ENCODE measurements around the gene AKAP13.

Gene AKAP13

DNA sequence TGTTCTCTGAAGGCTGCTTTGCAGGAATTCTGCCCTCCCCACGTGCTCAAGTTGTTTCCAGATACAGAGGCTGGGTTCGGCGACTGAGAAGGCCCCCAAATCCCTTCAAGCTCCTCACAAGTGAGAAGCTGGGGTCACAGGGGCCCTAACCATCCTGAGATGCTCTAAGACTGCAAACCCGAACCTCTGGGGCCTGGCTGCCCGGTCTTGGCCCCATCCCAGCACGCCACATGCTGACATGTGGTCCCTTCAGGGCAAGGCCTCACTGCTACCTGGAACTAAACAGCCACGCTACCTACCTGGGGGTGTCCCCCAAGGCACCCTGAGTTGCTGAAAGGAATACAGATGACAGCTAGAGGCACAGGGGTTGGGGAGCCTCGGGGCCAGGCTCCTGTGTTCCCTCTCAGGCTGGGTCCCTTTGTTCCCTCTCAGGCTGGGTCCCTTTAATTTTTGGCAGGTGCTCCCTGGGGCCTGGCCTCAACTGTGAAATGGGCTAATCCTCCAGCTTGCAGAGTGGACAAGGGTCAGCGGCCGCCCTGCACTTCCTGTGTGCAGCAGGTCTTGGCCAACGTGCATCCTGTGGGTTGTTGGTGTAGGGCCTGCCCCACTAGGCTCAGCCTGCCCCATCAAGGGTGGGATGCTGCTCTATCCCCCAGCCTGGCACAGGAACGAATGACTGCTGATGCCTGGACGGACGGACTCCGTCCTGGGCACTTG is 381.8 kb downstream of the AKAP13 start:
- FAIRE-seq, result no peak

DNA sequence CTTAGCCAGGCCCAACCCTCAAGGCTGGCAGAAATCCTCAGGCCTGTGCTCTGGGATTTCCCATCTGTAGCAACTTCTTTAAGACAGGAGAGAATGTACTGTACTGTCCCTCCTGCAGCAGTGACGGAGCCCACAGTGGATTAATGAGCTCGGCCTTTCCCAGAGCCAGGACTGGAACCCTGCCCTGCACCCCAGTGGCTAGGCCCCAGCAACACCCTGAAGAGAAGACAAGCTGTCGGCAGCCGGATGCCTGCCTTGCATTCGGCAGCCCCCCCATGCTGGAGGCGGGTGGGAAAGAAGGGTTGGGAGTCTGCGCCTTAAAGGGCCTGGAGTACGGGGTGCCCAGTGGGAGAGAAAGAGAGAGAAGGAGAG is 382.3 kb downstream of the AKAP13 start:
- FAIRE-seq, result no peak

DNA sequence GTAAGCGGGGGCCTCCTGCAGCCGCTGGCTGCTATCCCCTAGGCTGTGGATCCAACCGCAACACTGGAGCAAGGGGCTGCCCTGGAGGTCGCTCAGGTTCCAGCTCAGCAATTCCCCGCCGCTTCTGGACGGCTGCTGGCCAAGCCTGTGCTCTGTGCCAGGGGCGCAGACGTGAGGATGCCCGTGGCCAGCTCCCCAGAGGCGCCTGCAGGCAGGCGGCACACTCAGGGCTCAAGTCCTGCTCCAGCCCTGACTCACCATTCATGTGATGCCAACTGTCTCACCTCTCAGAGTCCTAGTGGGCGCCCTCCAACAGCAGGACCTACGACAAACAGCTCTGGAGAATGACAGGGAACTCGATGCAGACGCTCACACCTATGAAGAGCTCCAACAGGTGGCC is 382.8 kb downstream of the AKAP13 start:
- FAIRE-seq, result no peak

DNA sequence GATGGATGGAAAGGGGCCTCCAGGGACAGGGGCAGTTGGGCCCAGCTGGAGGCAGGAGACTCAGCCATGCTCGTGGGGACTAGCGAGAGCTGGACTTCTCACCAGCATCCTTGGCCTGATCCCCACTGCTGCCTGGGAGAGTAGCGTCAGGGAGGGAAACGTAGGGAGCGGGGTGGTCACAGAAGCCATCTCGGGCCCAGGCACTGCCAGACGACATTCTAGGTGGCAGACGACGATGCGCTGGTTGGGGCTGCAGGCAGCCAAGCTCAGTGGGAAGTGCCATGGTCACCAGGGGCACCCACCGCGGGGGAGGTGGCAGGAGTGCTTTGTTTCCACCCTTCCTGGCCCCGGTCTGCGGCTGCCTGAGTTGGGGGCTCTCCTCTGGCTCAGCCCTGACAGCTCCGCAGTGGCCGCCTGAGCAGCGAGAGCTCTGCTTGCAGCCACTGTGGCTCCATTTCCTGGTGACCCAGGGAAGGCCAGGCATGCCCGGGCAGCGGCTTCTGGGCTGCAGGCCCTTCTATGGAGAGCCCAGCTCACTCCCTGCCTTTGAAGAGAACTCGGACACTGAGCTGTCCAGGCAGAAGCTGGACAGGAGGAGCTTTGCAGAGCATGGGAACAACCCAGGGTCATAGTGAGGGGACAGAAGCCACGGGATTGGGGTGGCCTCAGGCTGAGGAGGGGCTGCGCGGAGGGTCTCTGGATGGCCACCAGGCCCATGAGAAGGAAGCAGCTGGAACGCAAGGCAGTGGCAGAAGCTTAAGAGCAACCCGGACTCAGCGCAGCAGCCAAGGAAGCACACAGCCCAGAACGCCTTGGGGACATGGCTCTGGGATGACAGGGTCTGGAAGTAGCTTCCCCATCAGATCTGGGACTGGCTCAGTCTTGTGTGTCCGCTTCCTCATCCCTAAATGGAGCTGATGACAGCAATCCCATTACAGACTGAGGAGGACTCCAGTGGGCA is 383.6 kb downstream of the AKAP13 start:
- no peak for FAIRE-seq

DNA sequence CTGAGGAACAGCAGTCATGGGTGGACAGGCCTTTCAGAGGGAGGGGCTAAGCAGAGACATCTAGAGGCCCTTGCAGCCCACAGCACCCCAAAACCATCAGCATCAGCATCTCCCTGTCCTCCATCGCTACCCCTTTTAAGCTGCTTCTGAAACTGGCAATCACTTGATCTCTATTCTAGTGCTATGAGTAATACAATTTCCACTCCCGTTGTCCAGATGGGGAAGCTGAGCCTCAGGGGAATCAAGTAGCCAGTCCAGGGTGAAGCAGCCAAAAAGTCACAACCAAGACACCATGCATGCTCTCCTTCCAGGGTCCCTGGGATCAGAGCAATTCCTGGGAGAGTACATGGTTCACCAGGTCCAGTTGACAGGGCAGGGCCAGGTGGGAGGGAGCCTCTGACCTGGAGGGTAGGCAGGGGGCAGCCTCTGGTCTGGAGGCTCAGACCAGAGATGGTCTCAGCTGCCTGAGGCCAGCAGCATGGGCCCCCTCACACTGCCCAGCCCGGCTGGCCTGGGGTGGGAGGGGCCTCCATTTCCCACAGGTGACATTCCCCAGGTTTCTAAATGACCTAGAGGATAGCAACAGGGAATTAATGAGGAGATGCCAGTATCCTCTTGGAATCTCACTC is 384.4 kb downstream of the AKAP13 start:
- FAIRE-seq, result no peak

DNA sequence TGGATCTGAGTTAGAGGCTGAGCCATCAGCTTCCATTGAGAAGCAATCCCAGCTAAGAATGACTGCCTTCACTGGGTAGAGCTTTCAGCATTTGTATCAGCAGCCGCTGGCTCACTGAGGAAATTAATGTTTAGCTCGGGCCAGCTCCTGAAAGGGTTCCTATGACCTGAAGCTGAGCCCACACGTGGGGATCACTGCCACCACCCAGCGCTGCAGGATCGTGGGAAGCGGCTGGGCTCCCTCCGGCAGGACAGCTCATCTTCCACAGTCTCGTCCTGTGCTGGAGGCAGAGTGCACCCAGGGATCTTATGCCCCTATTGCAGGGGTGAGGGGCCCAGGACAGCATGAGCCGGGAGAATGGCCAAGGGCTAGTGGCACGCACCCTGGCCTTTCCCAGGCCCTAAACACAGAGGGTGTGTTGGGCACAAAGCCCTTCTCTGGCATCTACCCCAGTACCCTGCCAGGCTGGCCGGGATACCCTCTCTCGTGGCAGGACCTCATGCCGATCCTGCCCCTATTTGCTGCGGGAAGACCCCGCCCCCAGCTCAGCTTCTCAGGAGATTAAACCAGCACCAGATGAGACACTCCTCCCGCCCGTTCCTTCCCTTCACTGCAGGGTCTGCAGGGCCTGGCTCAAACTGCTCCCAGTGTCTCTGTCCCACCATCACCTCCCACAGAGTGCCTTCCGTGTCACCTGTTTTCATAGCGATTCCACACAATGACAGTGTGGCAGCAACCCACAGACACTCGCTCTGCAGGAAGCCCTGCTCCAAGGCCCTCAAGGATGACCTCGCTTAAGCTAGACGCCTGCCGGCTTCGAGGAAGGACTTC is 385.8 kb downstream of the AKAP13 start:
- no peak for FAIRE-seq

DNA sequence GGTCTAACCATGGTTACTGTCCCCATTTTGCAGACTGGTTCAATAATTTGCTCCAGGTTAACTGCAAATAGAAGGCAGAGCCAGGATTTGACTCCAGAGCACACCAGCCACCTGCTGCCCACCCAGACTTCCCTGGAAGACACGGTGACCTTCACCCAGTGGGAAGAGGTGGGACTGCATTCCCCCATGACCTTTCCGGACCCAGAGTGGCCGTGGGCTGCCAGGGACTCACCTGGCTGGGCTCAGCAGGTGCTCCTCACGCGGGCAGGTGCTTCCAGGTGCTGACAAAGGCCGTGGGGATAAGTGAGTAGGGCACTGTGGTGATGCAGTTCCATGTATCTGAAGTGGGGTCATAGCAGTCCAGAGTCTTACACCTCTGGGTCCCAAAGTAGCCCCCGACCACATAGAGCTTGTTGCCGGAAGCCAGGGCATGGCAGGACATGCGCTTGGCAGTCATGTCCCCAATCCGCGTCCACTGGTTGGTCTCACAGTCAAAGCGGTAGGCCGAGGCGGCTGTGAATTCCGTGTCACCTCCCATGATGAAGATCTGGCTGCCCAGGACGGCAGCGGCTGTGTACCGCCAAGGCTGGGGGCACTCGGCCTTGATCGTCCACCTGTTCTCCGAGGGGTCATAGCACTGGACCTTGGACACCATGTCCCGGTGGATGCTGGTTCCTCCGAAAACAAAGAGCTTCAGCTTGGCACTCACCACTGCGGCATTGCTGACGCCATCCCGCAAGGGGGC is 387.6 kb downstream of the AKAP13 start:
- no peak for FAIRE-seq

DNA sequence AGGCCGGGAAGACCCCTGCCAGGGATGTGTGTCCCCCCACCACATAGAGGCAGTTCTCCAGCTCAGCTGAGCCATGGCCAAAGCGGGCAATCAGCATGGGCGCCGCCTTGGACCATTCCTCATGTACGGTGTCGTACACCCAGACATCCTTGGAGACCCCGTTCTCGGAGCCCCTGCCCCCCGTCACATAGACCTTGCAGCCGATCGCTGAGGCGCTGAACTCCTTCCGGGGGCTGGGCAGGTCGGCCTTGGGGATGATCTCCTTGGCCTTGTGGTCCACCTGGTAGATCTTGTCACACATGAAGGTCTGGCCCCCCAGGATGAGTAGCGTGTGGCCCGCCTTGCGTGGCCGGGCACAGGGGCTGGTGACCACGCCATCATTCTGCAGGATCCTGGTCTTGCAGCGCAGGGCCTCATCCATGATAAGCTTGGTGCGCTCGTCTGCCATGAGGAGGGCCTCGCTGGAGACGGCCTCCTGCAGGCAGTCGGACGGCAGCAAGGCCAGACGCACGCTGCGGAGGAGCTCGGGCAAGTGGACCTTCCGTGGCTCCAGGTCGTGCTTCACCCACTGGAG is 388.3 kb downstream of the AKAP13 start:
- FAIRE-seq, result no peak

DNA sequence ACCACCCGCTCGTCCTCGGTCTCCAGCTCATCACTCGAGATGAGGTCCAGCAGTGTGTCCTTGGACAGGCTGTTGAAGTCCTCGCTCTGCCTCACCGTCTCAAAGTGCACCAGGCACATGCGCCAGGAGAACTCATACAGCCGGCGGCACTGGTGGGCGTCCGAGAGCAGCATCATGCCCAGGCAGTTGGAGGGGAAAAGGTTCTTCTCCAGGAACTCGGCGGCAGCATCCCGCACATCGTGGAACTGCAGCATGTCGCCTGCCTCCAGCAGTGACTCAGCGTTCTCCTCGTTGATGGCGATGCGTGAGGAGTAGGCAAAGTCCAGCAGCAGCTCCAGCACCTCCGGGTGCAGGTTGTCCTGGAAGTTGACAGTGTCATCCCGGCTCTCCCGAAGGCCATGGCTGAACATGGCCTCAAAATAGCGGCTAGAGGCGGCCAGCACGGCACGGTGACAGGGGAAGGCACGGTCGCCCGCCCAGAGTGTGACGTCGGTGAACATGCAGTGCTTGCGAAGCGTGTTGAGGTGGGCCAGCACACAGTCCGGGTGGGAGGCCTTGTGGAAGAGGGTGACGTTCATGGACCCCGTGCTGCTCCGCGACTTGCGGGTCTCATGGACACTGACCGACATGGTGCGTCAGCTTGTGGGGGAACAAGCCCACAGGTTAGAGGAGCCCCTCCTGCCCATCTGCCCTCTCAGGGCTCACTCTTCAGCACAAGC is 388.9 kb downstream of the AKAP13 start:
- FAIRE-seq, result no peak

DNA sequence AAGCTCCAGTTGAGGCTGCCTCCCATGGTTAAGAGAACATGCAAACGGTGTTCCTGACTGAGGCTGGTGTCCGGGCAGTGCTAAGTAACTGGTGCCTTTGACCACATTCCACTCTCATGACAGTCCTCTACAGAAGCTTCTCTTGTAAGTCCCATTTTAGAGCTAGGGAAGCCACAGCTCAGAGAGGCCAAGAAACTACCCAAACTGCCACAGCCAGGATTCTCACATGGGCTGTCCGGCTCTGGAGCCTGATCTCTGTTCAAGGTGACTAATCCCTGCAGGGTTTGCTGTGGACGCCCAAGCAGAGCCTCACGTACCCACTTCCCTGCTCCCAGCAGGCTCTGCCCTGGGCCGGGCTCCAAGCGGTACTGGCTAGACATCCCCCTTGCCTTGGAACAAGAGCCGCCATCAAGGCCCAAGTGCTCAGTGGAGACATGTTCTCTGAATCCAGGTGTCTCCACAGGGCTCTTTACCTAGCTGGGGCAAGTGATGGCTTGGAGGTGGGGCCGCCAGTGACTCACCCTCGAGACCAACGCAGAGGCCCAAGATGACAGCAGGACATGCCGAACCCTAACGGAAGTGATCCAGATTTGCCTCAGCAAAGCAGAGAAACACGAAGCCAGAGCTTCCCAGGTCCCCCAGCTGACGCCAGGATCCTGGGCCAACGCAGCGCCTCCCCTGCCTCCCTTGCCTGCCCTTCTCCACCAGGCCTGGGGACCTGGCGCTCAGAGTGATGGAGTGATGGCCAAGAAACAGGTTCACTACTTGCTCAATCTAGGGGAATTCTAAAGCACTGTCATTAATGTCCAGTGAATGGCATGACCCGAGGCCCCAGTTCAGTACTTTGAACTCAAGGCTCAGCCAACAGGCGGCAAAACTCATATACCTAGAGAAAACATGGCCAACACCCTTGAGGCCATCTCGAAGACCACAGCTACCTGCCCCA is 390.0 kb downstream of the AKAP13 start:
- FAIRE-seq, result no peak

DNA sequence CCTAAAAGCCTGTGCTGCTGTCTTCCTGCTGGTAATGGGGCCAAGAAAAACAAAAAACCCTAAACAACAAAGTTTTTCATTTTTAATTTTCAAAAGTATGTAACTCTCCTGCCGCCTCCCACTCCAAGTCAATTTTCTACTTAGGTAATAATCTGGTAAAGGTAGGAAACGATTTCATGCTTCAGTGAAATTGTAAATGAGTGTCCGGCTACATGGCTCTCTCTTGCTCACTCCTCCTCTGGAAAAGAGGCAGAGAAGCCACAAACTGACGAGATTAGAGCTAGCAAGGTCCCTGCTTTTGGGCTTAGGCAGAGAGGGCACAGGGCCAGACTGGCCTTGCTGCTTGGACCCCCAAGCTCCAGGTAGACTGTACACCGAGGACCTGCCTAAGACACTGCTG is 390.9 kb downstream of the AKAP13 start:
- no peak for FAIRE-seq

DNA sequence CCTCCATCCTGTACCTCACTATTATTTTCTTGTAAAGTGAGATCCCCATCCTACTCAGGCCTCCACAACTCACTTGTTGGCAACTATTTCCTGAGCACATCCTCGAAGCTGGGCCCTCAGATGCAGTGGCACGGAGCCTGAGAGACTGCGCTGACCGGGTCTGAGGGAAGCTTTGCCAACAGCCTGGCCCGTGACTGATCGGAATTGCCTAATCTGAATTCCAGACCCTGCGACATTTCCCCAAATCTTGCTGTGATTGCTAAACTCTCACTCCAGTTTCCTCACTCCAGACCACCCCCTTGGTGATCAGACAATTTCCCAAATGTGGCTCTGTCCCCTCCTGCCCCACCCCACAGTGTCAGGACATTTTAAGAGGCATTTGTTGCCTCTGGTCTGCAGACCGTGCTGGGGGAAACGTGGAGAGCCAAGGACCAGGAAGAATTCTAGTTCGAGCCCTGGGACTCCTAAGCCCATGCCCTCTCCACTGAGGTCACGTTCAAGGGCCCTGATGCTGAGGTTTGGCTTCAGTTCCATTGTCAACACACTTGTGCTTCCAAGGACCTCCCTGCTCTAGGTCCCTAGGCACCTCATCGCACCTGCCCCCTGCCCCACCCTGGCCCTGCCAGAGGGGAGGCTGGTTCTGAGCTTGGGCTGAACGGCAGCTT is 391.5 kb downstream of the AKAP13 start:
- no peak for FAIRE-seq

DNA sequence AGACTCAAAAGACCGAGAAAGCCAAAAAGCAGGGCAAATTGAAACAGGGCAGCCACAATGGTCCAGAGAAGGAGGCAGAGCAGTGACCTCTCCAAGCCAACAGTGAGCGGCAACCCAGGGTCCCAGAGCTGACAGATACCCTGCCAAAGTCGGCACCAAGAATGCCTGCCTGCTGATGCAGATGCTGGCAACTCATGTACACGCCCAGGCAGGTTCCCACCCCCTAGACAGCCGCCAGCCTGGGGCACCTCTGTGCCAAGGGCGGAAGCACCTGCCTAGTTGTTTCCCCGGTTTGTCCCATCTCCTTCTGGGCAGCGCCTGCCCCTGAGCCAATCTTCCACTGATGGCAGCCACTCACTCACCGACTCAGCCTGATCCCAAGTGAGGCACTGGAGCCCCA is 392.3 kb downstream of the AKAP13 start:
- FAIRE-seq, result no peak

DNA sequence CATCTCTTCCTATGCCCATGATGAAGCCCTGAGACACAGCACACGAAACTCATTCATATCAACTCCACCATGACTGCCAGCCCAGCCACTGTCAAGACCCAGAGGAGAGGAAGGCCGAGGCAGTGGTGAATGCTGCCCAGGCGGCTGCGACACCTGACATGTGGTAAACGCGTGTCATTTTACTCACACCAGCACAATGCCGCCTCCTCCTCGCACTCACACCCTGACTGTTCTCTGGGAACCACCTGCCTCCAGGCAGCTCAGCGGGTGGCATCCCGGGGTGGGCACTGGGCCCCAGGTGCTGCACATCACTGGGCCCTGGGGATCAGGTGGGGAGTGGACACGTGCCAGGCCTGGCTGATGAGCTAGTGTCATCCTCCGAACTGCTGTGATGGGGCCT is 392.8 kb downstream of the AKAP13 start:
- no peak for FAIRE-seq

DNA sequence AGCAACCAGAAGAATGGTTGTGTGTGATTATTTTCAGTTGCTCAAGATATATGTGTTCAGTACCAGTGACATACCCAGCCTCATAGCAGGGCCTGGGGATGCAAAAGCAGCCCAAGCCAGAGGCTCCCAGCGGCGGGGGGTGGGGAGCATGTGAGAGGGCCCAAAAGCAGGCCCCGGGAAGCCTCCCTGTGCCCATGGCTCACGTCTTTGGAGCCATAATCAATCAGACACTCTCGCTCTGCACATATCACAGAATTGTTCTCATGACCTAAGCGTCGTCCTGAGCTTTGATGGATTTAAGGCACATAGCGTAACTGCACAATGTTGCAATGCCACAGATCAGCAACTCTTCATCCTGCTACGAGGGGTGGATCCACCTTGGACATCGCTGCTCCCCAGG is 393.6 kb downstream of the AKAP13 start:
- FAIRE-seq, result no peak

DNA sequence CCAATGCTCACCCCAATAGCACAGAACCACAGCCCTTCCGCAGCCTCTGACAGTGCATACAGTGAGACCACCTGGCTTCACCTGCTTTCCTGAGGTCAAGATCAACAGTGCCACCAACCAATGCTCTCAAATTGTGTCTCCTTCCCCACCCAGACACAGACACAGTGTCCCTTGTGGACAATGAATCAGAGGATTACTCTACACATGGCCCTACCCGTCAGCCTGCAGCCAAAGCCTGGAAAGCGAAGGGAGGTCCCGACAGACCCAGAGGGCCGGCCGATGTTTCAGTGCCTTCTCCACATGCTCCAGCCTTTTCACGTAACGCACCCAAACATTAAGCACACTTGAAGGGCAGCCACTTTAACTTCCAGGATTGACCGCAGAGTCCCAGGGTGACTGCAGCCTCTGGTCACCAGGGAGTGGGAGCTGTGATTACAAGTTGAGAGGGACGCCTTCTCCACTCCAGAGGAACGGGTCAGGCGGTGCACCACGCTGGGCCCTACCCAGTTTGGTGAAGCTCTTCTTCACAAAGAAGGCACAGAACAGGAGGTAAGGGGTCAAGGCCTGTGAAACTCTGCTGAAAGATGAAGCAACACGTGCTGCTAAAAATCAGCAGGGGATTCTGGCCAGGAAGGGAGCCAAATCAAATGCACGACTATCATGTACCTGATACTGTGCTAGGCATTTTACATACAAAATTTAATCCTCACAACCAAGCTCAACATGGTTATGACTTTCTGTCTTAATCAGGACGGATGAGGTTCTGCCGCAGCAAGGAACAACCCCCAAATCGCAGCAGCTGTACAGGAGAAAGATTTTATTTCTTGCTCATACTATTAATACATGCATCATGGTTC is 397.1 kb downstream of the AKAP13 start:
- no peak for FAIRE-seq

DNA sequence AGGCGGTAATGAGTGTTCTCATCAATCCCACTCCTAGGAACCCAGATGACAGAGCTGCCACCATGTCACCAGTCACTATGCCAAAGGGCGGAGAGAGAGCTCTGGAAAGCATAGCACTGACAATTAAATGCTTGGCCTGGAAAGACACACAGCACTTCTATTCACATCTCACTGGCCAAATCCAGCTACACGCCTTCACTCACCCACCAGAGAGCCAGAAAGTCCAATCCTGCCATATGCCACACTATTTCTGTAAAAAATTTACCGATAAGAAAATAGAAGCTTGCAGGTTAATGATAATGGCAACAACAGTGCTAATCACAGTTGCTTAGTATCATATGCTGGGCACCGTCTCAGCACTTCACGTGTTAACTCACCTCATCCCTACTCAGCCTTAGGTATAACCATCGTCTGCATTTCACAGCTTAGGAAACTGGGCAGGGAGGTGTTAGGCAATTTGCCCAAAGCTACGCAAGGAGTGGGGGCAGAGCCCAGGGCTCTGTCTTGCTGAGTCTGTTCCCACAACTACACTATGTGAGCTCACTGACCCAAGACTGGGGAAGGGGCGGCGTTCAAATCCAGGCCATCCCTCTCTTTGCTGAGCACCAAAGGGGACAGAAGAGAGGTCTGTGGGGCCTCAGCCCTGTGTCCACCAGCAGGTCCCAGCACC is 397.8 kb downstream of the AKAP13 start:
- FAIRE-seq, result no peak

DNA sequence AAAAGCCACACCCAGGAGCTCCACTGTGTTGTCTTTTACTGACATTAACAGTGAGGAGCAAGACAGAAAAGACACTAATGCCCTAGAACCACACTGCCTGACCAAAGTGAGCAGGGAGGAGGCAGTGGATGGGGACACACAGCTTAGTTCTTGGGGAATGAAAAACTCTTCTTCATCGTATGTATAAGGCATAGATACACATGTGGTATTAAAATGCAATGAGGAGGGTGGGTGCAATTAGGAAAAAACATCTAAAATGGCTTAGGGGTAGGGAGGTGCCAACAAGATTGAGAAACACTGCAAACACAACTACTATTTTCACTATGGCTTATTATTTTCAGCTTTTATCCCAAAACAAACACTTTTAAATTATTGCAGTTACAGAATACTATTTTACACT is 398.8 kb downstream of the AKAP13 start:
- no peak for FAIRE-seq

Data from colon (tissue), 2 donors.